WERI-Rb-1 (cell line): Measurements from ENCODE around the gene LGALS3.

Source experiments
- DNase-seq: peaks from one replicate; pipeline ENCODE4 v3.0.0-alpha.2; 2020
- H3K27ac ChIP-seq: fragments of 250-450 bp; sonication (Bioruptor Pico); 2 replicates; pipeline ENCODE4 v1.5.1; 2020; ENCODE audit warnings: mild to moderate bottlenecking, moderate library complexity
- H3K27me3 ChIP-seq: fragments of 250-450 bp; sonication (Bioruptor Pico); 2 replicates; pipeline ENCODE4 v1.5.1; 2021; ENCODE audit warnings: mild to moderate bottlenecking, low read depth, moderate library complexity; ENCODE audit not compliant: insufficient read depth, severe bottlenecking
- H3K36me3 ChIP-seq: fragments of 250-450 bp; sonication (Bioruptor Pico); 2 replicates; pipeline ENCODE4 v1.5.1; 2020; ENCODE audit warnings: mild to moderate bottlenecking, moderate library complexity
- H3K4me3 ChIP-seq: 2 replicates; pipeline ENCODE4 v1.5.1; 2011; ENCODE audit warnings: low read depth, mild to moderate bottlenecking, control low read depth, low read length
- H3K9me3 ChIP-seq: fragments of 250-450 bp; sonication (Bioruptor Pico); 2 replicates; pipeline ENCODE4 v1.5.1; 2021; ENCODE audit warnings: mild to moderate bottlenecking, moderate library complexity; ENCODE audit not compliant: severe bottlenecking
- TF ChIP-seq, protein P1 (sequence below): IDR thresholded peaks from 2 replicates; pipeline ENCODE4 v1.5.1; 2011; ENCODE audit warnings: low read depth, mild to moderate bottlenecking, control low read depth, inconsistent platforms, low read length

LGALS3 gene

DNA sequence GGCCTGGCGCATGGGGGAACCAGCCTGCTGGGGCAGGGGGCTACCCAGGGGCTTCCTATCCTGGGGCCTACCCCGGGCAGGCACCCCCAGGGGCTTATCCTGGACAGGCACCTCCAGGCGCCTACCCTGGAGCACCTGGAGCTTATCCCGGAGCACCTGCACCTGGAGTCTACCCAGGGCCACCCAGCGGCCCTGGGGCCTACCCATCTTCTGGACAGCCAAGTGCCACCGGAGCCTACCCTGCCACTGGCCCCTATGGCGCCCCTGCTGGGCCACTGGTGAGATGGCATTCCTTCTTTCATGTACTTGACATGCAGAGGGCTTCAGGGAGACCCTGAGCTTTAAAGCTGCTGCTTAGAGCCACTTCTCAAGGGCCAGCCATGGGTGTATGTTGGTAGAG, 9.0 kb downstream of the LGALS3 start:
- H3K9me3 ChIP-seq, result no peaks in the 10 kb centered on the region
- H3K4me3 ChIP-seq, result no peak overlapping the region
- no peaks in the 10 kb centered on the region for H3K27me3 ChIP-seq
- TF ChIP-seq, protein P1, sequence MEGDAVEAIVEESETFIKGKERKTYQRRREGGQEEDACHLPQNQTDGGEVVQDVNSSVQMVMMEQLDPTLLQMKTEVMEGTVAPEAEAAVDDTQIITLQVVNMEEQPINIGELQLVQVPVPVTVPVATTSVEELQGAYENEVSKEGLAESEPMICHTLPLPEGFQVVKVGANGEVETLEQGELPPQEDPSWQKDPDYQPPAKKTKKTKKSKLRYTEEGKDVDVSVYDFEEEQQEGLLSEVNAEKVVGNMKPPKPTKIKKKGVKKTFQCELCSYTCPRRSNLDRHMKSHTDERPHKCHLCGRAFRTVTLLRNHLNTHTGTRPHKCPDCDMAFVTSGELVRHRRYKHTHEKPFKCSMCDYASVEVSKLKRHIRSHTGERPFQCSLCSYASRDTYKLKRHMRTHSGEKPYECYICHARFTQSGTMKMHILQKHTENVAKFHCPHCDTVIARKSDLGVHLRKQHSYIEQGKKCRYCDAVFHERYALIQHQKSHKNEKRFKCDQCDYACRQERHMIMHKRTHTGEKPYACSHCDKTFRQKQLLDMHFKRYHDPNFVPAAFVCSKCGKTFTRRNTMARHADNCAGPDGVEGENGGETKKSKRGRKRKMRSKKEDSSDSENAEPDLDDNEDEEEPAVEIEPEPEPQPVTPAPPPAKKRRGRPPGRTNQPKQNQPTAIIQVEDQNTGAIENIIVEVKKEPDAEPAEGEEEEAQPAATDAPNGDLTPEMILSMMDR, result peak; percentile 24; the same call in 1 of the 2 replicates
- DNase-seq, result no peak
- H3K27ac ChIP-seq, result no peak overlapping the region
- peaks cover 3% of the 10 kb centered on the region for H3K36me3 ChIP-seq

DNA sequence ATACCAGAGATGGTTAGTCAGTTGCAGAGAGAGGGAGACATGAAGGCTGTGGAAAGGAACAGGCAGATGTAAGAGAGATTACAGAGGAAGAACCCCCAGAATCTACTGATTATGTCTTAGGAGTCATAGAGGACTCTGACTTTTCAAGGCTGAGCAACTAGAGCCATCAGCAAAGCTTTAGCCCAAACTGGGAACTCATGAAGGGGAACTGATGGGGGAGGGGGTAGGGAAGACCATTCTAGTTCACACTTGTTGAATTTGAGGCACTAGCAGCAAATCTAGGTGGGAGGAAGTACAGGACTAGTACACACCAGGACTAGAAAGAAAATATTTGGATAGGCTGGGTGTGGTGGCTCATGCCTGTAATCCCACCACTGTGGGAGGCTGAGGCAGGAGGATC, 10.1 kb downstream of the LGALS3 start:
- no peak for DNase-seq
- peaks cover 8% of the 10 kb centered on the region for H3K36me3 ChIP-seq
- TF ChIP-seq, protein P1, result no peak

GRCh38 chr14:55139696-55140509, 10.9 kb downstream of the LGALS3 start:
- TF ChIP-seq, protein P1, result no peak
- H3K4me3 ChIP-seq, result no peak overlapping the region
- H3K36me3 ChIP-seq, result peaks cover 10% of the 10 kb centered on the region

More for the DNA sequence above, 10.1 kb downstream of the LGALS3 start:
- Histone ChIP-seq H3K27me3 (no peaks in the 10 kb centered on the region), H3K4me3 (no peak overlapping the region), H3K9me3 (no peaks in the 10 kb centered on the region), H3K27ac (no peak overlapping the region)

DNA sequence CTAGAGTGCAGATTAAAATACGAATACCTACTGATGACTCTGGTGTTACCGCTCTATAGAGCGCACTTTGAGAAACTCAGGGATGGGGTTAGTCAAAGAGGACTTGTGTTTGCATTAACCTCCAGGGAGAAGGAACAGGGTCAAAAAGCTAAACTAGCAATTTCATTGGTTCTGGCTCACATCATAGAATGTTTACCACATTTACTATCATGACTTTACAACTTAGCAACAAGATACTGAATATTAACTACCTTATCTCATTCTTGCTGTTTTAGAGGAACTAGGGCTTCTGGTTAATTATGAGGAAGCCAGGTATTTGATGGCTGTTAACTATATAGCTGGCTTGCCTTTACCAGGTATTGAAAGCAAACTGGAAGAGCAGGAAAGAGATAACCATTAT, 12.8 kb downstream of the LGALS3 start:
- TF ChIP-seq, protein P1, result no peak

More at GRCh38 chr14:55139696-55140509, 10.9 kb downstream of the LGALS3 start:
- H3K27ac ChIP-seq, result no peak overlapping the region
- H3K9me3 ChIP-seq, result no peaks in the 10 kb centered on the region
- DNase-seq, result no peak
- H3K27me3 ChIP-seq, result no peaks in the 10 kb centered on the region

GRCh38 chr14:55142466-55142865, 13.4 kb downstream of the LGALS3 start:
- DNase-seq, result no peak
- Histone ChIP-seq H3K9me3 (no peaks in the 10 kb centered on the region), H3K27ac (no peak overlapping the region), H3K36me3 (peaks cover 23% of the 10 kb centered on the region), H3K27me3 (no peaks in the 10 kb centered on the region), H3K4me3 (no peak overlapping the region)
- TF ChIP-seq, protein P1, result no peak

More for the DNA sequence above, 12.8 kb downstream of the LGALS3 start:
- H3K4me3 ChIP-seq, result no peak overlapping the region
- H3K9me3 ChIP-seq, result no peaks in the 10 kb centered on the region
- H3K27me3 ChIP-seq, result no peaks in the 10 kb centered on the region
- peaks cover 22% of the 10 kb centered on the region for H3K36me3 ChIP-seq
- DNase-seq, result no peak
- no peak overlapping the region for H3K27ac ChIP-seq
